Activated T-cell treated with anti-CD3 and anti-CD28 coated beads for 48 hours (primary cell): ENCODE measurements around the gene SSTR5.

Experiments used
- DNase-seq: peaks from one replicate; pipeline ENCODE4 v3.0.0-alpha.2; 2020; ENCODE audit warnings: low read depth

The SSTR5 gene

GRCh38 chr16:1054660-1055556 is 17.6 kb upstream of the SSTR5 start:
- peak; percentile 26 for DNase-seq

GRCh38 chr16:1055557-1055924 is 17.0 kb upstream of the SSTR5 start:
- DNase-seq, result no peak

- no peak for DNase-seq
Observed at GRCh38 chr16:1056196-1056595, 16.4 kb upstream of the SSTR5 start.

- peak; percentile 69 for DNase-seq
Observed at GRCh38 chr16:1057252-1057932, 15.2 kb upstream of the SSTR5 start.

- no peak for DNase-seq
Observed at GRCh38 chr16:1058216-1058615, 14.3 kb upstream of the SSTR5 start.

- DNase-seq, result no peak
Observed at GRCh38 chr16:1059310-1059709, 13.2 kb upstream of the SSTR5 start.

- no peak for DNase-seq
Observed at GRCh38 chr16:1060416-1061340, 11.9 kb upstream of the SSTR5 start.

- no peak for DNase-seq
Observed at GRCh38 chr16:1061769-1062505, 10.6 kb upstream of the SSTR5 start.

- DNase-seq, result no peak
Observed at GRCh38 chr16:1062895-1063294, 9.7 kb upstream of the SSTR5 start.

GRCh38 chr16:1063728-1064127 is 8.8 kb upstream of the SSTR5 start:
- no peak for DNase-seq

- DNase-seq, result no peak
Observed at GRCh38 chr16:1065469-1066128, 6.9 kb upstream of the SSTR5 start.

GRCh38 chr16:1066584-1067172 is 5.9 kb upstream of the SSTR5 start:
- DNase-seq, result no peak

- DNase-seq, result no peak
Observed at GRCh38 chr16:1067629-1068028, 4.9 kb upstream of the SSTR5 start.

- no peak for DNase-seq
Observed at GRCh38 chr16:1068451-1068850, 4.1 kb upstream of the SSTR5 start.

GRCh38 chr16:1069154-1069553 is 3.4 kb upstream of the SSTR5 start:
- peak; percentile 30 for DNase-seq

GRCh38 chr16:1070084-1070863 is 2.3 kb upstream of the SSTR5 start:
- no peak for DNase-seq

- no peak for DNase-seq
Observed at GRCh38 chr16:1070864-1071408, 1.6 kb upstream of the SSTR5 start.

GRCh38 chr16:1071561-1072225 is 854 bp upstream of the SSTR5 start:
- DNase-seq, result no peak

- DNase-seq, result no peak
Observed at GRCh38 chr16:1073262-1073558, 663 bp downstream of the SSTR5 start.
